ENCODE results near the gene PSD4.

PSD4 gene

GRCh38 chr2:113257516-113258264, 83.9 kb downstream of the PSD4 start:
- Histone ChIP-seq H2AK5ac (ENCODE audit: low read length, severe bottlenecking) (no peak overlapping the region), H3K4me3 (ENCODE audit: insufficient read depth in 1 of 2, low read depth in 1 of 2, low read length in 2 of 2) (no peak overlapping the region), H3K18ac (ENCODE audit: low read depth in 1 of 2, low read length in 2 of 2) (no peak overlapping the region), H3K27ac (ENCODE audit: low read length, poor library complexity, severe bottlenecking) (no peak overlapping the region), H4K8ac (ENCODE audit: low read length) (no peak overlapping the region), H2BK12ac (ENCODE audit: low read length in 2 of 2) (no peak overlapping the region), H2AFZ (ENCODE audit: low read depth, low read length) (no peak overlapping the region), H4K91ac (ENCODE audit: low read length) (no peak overlapping the region), H2BK15ac (ENCODE audit: low read depth, poor library complexity, severe bottlenecking) (no peak overlapping the region), H2BK5ac (ENCODE audit: low read depth, low read length, poor library complexity, severe bottlenecking) (no peak overlapping the region), H3K36me3 (ENCODE audit: control insufficient read depth in 1 of 2, insufficient read depth in 2 of 2, low read depth in 1 of 2, low read length in 2 of 2) (peaks cover 28 to 61% of the 10 kb centered on the region in 2 experiments), H3K9me3 (ENCODE audit: control insufficient read depth, low read length) (no peaks in the 10 kb centered on the region), H3K4me1 (ENCODE audit: control insufficient read depth, insufficient read depth, low read depth, low read length) (peaks cover 9% of the 10 kb centered on the region), H3K14ac (ENCODE audit: low read length in 2 of 2) (no peak overlapping the region), H3K27me3 (ENCODE audit: control insufficient read depth in 1 of 2, insufficient read depth in 1 of 2, low read length in 2 of 2) (no peaks in the 10 kb centered on the region), H2BK120ac (ENCODE audit: low read depth, low read length) (no peak overlapping the region), H3K4me2 (ENCODE audit: low read length, poor library complexity, severe bottlenecking) (no peak overlapping the region), H3K9ac (ENCODE audit: low read length) (no peak overlapping the region), H3K4ac (ENCODE audit: low read depth in 1 of 2, low read length in 2 of 2) (no peak overlapping the region), H3K23ac (ENCODE audit: low read length in 2 of 2) (no peak overlapping the region), H3K79me1 (replicated peaks; ENCODE audit: low read length, poor library complexity, severe bottlenecking) (no peaks in the 10 kb centered on the region)
- WGBS, result 83% methylated on average over 6 of the region's 7 CpGs
- DNase-seq, result no peak

DNA sequence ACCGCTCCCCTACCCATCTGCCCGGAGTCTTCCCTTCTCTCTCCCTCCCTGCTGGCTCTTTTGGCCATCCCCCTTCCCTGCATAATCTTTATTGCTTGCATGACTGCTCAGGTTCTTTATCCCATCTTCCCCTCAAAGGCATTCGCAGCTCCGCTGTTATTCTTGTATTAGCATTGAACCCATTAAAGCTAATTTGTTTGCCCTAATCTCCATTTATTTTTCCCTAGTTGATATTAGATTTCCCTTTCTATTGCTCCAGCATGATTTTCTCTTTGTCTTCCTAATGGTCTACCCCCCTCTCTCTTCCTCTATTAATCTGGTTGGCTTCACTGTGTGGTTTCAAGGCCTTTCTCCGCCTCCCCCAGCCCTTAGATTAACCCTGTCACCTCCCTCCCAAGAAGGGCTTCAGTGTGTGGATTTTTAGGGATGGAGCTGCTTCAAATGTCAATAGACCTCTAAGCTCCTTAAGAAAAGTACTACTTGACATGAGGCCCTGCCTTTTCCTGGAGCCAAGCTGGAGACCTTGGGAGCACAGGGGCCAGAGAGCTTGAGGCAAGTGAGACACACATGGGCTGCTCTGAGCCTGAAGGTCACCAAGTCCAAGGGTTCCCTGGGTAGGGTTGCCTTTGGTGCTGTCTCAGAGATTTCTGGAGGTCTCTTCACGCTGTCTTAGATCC, 84.8 kb downstream of the PSD4 start:
- Histone ChIP-seq H3K4me2 (ENCODE audit: low read length, poor library complexity, severe bottlenecking) (no peak overlapping the region), H3K4me3 (ENCODE audit: insufficient read depth in 1 of 2, low read depth in 1 of 2, low read length in 2 of 2) (no peak overlapping the region), H3K27me3 (ENCODE audit: control insufficient read depth in 1 of 2, insufficient read depth in 1 of 2, low read length in 2 of 2) (no peaks in the 10 kb centered on the region), H2BK12ac (ENCODE audit: low read length in 2 of 2) (no peak overlapping the region), H3K18ac (ENCODE audit: low read depth in 1 of 2, low read length in 2 of 2) (no peak overlapping the region), H2AK5ac (ENCODE audit: low read length, severe bottlenecking) (no peak overlapping the region), H3K23ac (ENCODE audit: low read length in 2 of 2) (no peak overlapping the region), H4K91ac (ENCODE audit: low read length) (no peak overlapping the region), H4K8ac (ENCODE audit: low read length) (no peak overlapping the region), H2BK15ac (ENCODE audit: low read depth, poor library complexity, severe bottlenecking) (no peak overlapping the region), H3K9me3 (ENCODE audit: control insufficient read depth, low read length) (no peaks in the 10 kb centered on the region), H3K27ac (ENCODE audit: low read length, poor library complexity, severe bottlenecking) (no peak overlapping the region), H2BK5ac (ENCODE audit: low read depth, low read length, poor library complexity, severe bottlenecking) (no peak overlapping the region), H3K36me3 (ENCODE audit: control insufficient read depth in 1 of 2, insufficient read depth in 2 of 2, low read depth in 1 of 2, low read length in 2 of 2) (peaks cover 31 to 70% of the 10 kb centered on the region in 2 experiments), H3K9ac (ENCODE audit: low read length) (no peak overlapping the region), H3K4me1 (ENCODE audit: control insufficient read depth, insufficient read depth, low read depth, low read length) (peaks cover 10% of the 10 kb centered on the region), H2BK120ac (ENCODE audit: low read depth, low read length) (no peak overlapping the region), H3K4ac (ENCODE audit: low read depth in 1 of 2, low read length in 2 of 2) (no peak overlapping the region), H3K14ac (ENCODE audit: low read length in 2 of 2) (no peak overlapping the region), H2AFZ (ENCODE audit: low read depth, low read length) (no peak overlapping the region), H3K79me1 (replicated peaks; ENCODE audit: low read length, poor library complexity, severe bottlenecking) (no peaks in the 10 kb centered on the region)
- WGBS, result 77% methylated on average over 5 of the region's 6 CpGs
- no peak for DNase-seq

All from mesenchymal stem cell (in vitro differentiated cells and primary cell).